Fibroblast of peridontal ligament (primary cell): Measurements from ENCODE around the gene KIAA1328.
A peak's percentile ranks its signal among the peaks of the same experiment; 100 is the strongest.

Source experiments
- DNase-seq: peaks from one replicate; pipeline ENCODE4 v3.0.0-alpha.2; 2010; ENCODE audit errors: extremely low read depth

Gene KIAA1328

DNA sequence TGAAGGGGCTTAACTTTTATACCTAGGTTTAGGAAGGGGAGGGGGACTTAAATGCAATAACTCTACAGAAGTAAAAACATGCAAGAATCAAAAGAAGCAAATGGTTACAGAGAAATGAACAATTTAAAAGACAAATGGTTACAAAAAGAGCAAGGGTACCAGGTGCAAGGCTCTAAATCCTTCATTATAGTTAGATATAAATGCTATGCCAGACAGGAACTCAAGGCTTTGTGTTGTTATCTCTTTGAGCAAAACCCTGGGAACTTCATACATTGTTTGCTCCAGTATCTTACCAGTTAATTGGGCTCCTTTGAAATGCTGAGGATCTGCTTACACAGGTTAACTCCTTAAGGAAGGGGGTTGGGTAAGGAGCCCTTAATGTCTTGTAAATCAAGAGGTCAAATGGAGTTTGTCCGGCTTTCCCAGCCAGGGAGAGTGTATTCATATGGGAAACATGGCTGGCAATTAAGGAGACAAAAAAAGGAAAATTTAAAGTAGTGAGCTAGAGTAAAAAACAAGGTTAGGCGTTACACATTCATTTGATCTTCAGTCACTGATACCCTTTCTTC is 389.2 kb downstream of the KIAA1328 start:
- DNase-seq = no peak

DNA sequence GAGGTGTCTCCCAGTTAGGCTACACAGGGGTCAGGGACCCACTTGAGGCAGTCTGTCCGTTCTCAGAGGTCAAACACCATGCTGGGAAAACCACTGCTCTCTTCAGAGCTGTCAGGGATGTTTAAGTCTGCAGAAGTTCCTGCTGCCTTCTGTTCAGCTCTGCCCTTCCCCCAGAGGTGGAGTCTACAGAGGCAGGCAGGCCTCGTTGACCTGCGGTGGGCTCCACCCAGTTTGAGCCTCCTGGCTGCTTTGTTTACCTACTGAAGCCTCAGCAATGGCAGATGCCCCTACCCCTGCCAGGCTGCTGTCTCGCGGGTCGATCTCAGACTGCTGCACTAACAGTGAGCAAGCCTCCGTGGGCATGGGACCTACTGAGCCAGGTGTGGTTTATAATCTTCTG is 390.3 kb downstream of the KIAA1328 start:
- DNase-seq = no peak

DNA sequence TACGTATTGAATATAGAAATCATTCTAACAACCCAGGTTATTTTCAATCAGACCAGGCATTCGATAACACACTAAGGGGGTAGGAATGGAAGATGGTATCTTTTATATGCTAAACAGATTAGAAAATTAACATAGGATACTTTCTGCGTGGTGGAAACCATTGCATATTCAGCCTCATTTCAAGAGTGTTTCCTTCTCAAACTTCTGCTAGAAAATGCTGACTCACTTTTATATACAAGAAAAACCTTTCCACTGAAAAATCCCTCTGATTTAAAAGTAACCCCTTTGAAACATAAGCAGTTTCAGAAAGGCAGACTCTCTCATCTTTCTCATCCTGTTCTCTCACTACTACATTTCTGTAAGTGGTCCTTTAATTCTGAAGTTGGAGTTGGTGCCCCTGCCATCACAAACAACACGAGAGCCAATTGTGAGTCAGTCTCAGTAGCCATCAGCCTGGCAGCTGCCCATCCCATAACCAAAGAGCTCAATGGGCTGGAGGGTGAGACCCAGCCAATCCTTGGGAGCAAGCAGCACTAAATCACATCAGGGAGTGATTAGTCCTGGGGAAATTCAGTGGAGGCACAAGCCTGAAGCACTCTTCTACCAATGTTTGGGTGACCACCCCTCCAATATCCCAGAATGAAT is 393.5 kb downstream of the KIAA1328 start:
- peak; percentile 55 for DNase-seq

DNA sequence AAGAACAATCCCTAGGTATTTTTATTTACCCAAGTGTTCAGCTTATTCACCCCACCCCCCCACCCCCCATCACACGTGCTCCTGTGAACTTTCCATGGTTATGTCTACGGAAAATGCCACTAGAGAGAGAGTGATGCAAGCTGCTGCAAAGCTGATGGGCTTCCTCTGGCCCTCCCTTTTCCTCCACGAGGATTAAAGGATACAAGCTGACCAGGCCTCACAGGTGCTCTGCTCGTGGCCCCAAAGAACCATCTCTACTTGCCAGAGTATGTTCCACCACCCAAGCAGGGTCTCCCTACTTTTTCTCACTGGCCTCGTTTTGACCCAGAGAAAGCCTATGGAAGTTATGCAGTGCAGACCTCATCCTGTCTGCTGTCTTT is 394.1 kb downstream of the KIAA1328 start:
- DNase-seq = peak; percentile 25

DNA sequence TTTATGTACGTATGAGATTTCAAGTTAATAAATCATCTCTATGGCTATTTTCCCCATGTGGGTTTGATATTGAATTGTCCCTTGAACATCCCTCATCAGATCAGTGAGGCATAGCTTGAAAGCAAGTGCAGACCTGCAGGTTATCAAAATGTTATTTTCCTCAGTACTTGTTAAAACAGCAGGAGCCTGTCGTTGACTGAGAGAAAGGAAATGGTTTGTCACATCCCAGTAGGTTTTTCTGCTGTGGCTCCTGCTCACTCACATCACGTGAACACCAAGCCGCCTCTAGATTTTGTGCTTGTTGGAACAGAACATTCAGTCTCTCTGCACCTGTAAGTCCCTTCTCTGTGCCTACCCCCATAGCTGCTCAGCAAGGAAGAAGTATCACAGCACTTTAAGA is 396.4 kb downstream of the KIAA1328 start:
- no peak for DNase-seq

DNA sequence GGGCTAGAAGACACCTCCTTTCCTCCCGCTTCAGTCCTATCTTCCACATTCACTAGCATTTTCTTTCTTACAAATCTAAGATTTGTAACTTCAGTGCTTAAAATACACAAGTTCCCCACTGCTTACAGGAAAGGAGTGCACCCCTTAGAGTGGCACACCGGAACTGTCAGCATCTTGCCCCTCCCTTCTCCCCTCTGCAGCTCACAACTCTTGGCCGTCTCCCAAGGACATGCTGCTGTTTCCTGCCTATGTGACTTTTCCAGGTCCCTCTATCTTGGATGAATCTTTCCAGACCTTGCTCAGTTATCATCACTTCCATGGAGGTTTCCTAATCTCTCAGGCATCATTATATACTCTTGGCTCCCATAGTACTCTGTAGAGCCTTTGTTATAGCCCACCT is 401.8 kb downstream of the KIAA1328 start:
- no peak for DNase-seq

DNA sequence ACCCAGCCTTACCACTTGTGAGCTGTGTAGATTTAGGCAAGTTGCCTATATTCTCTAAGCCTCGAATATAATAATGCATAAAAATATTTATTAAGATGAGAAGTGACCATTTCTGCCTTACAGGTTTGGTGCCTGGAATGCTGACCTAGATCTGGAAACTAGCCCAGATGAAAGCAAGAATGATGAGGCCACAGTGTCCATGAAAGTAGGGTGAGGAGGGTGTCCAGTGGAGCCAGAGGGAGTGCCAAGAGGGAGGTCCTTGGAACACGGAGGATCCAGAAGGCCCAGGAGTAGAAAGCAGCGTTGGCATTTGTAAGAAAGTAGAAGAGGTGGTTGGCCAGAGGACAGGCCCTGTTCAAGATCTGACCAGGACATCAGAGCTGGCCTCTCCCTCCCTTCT is 402.3 kb downstream of the KIAA1328 start:
- no peak for DNase-seq

DNA sequence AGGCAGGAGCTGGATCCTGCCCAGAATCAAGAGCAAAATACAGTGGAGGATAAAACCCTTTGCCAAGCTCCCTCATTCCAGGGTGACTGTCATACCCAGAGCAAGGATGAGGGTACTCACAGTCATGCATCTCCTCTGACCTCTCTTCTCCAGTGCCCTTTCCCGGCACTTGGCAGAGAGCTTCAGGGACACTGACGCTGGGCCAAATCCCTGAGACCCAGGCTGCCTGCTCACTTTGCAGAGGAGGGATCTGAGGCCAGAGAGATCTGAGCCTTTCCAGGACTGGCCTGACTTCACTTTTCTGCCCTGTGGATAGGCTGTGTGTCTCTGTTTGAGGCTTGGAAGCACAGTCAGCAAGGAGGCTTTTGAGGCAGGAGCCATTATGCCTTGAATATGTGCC is 406.7 kb downstream of the KIAA1328 start:
- DNase-seq = no peak

DNA sequence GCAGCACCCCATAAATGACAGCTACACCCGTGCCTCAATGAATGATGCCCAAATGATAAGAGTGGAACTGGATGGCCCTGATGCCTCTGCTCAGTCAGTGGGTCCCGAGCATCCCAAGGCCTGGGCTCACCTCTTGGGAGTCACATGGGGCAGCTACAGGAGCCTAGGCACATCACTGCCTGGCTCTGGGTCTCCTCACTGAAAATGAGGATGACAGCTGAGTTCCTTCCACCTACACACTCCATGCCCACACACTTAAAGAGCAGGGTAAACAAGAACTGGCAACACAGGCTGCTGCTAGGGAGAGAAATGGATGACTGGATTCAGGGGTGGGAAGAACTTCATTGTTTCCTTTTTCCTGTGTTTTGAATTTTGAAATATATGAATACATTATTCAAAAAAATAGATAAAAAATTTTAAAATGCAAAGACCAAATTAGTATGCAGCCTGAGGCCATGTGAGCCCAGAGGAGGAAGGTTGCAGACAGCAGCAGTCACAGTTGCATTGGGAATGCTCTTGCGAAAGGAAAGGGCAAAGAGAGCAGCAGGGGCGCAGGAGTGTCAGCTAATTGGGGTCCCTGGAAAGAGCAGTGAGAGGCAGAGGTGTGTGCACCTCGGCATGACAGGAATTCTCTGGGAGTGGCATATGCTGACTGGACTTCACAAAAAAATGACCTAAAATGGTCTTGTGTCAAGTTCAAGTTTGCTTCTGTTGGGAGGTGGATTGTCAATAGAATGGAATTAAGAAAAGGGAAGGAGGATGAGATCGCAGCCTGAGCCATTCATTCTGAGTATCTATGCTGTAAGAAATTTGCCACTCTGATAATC is 409.6 kb downstream of the KIAA1328 start:
- no peak for DNase-seq

DNA sequence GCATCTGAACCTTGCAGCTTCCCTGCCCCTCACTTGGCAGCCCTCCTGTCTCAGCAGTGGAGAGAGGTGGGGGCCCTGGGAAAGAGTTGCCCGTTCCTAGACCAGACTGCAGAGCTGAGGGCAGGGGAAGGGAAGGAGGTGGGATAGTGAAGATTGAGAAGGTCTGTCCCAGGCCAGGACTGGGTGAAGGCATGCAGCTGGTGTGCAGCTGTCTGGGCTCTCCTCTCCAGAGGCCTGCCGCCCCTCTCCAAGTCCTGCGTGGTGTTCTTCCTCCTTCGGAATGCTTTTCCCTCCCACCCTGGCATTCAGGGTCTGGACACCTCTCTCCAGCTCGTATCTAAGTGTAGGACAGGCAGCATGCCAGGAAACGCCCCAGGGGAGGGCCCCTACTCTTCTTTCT is 413.2 kb downstream of the KIAA1328 start:
- no peak for DNase-seq

DNA sequence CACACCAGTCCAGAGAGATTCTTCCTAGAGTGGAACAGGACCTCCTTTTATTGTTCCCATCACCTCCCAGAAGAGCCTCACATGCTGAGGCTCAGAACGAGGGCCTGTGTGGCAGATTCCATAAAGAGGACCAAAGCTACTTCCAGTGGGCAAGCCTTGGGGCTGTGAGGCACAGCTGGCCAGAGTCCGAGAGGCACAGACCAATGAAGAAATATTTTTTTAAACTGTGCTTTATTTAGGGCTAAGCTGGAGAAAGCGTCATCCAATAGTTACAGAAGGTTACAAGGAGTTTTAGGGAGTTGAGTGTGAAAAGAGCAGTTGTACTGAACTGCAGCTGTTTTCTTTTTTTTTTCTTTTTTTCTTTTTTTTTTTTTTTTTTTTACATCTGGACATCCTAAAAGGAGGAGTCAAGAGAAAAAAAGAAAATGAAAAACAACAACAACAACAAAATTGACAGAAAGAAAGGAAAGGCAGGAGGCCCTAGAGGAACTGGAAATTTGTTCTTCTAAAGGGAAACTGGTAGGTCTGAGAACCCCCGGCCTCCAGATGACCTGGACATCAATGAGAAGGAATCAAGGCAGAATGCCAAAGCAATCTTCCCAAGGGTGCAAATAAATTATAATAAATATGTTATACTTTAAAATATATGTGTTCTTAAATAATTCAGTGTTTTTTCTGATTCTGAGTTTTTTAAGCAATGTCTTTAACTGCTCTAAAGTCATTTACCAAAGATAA is 414.1 kb downstream of the KIAA1328 start:
- DNase-seq = no peak

DNA sequence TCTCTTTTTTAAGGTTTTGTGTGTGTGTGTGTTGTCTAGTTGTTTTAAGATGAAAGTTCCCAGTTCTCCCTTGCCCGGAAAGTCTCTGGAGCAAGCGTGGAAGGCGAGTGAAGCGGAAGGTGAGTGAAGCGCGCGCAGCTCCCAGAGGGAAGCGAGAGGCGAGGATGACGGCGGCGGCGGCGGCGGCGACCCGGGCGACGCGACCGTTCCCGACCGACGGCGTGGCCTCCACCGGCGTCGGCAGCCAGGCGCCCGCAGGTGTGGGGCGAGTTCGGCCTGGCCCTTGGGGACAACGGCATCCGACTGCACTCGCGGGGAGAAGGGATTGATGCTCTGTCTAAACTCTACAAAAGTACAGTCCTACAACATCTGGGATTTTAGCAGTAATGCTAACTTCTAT is 414.8 kb downstream of the KIAA1328 start:
- no peak for DNase-seq

DNA sequence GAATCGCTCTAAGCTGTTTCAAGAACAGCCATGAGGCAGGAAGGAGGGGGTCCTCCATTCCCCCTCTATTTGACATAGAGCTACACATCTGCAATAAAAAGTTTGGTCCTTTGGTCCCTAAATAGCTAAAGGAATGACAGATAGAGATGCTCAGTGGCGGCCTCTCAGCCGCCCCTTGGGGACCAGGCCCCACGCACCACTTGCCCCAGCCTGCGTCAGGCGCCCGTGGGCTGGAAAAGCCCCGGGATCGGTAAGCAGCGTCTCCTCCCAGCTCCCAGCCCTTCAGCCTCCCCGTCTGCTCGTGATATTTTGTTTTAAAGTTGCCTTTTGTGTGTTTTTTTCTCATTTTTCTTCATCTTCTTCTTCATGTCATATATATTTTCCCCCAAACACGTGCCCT is 415.7 kb downstream of the KIAA1328 start:
- no peak for DNase-seq

DNA sequence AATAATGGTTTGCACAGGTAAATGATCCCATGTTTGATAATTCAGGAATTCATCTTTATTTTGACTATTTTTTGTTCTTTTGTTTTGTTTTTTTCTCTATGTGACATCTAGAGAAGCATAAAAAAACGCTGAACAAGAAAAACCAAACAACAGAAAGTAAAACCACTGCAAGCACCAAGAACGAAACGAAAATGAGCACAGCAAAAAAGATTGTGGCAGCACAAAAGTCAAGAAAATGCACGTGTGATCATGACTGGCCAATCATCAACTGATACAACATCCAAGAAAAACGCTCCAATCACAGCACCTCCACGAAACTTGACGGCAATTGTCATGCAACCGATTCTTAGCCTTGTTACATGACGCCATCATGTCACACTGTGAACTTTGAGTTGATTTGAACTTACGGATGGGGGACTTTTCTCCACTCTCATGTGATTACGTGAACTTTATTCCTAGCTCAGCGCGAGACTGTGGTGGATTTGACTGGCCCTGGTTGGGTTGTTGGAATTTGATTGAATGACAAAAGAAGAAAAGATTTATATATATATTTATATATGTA is 417.9 kb downstream of the KIAA1328 start:
- no peak for DNase-seq

DNA sequence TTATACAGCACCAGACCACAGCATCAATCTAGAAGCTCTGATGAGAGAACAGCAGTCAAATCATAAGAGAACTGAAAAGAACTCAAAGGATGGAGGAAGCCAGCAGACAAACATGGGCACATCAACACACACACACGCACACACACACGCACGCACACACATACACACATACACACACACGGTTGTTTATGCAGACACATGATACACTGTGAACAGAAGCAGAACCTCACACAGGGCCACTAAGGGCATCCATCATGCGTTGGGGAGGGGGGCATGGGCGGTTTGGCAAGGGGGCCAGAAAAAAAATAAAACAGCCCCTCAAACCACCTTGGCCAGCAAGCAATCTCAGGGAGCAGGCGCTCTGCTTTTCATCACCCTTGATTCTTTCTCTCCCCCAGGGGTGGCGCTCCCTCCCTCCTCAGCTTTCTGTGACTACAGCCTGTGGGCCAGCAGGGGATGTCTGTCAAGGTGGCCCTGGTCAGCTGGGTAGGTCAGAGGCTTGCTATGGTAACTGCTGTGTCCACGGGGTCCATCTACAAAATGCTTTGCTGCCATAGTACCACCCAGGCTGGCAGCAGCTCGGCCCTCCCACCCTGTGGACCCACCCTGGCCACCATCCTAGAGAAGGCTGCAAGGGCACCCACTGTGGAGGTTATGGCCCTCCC is 418.7 kb downstream of the KIAA1328 start:
- DNase-seq = no peak

DNA sequence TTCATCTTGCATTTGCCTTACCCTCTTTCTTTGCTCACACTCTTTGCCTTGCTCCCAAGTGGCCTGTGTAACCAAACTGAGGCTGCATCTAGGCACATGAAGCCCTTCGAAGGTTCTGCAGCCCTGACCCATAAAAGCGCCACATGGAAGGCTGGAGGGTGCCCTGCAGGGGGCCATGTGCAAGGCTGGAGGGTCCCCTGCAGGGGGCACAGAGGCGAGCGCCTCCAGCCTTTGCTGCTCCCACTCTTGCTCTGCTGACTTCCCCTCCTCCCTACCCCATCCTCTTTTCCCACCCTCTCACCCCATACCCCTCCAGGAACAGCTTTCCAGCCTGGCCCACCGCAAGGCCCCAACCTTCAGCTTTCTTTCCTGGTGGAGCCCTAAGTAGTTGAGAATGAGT is 419.4 kb downstream of the KIAA1328 start:
- no peak for DNase-seq

DNA sequence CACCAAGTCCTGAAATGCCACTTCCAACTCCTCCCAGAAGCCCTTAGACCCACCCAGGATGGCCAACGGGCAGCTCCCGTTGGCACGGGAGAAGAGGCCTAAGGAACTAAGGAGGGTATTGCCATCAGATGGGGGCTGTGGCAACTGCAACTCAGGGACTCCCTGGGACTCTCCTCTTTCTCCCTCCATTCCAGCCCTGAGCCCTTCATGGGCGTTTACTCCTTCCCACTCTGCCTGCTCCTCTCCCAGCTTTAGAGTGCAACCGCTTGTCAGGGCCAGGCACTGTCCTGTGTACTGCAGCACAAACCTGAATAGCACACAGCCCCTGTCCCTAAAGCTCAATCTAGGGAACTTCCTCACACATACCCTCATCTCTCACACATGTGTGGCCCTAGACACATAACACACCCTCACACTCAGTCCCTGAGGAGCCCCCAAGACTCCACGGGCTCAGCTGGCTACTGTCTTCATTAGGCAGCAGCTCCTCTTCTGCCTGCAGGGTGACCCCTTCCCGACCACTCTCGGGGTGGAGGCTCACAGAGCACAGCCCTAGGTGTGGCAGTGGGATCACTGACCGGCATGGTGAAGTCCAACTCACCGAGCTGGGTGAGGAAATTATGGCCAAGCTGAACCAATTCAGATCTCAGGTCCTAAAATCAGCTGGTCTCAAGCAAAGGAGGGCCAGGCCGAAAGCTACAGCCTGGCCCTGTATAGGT is 420.4 kb downstream of the KIAA1328 start:
- no peak for DNase-seq

DNA sequence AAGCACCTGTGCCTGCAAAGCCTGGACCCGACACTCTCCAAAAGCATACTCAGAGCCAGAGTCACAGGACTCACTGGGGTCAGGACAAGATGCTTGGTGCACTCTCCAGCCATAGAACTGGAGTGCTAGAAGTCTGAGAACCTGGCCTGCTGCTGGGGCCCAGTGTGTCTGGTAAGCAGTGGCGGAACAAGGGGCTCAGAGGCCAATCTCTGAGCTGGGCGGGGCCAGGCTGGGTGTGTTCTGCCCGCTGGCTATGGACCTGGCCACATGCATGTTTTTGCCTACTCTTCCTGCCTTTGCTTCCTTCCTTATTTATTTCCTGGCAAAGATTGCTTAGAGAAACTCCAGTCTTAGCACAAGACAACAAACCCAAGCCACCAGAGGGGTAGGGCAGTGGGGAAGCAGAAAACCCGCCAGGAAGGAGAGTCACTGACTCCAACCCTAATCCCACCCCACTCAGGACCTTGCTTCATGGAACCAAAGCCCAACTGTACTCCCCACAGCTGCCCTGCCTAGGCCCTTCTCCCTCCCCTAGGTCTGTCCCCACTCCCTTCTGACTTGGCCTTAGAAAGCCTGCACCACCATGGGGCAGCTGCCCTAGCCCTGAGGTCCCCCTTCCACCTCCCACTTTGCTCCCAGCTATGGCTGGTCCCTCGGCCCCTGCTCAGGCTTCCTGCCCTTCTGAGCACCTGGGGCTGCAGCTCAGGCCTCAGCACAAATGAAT is 421.1 kb downstream of the KIAA1328 start:
- no peak for DNase-seq

DNA sequence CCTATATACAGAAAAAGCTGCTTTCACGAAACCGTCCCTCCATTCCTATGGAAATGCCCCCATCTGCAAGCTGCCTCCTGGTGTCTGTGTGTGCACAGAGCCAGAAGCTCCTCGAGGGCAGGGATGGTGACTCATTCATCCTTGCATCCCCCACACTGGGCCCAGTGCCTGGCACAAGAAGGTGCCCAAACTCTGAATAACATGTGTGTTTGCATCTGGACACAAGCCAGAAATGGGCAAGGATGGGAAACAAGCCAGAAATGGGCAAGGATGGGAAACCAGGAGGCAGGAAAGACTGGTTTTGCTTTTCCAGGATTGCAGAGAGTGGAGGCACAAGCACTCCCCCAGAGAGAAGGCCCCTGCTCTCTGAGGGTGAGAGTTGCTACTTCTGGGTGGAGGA is 422.8 kb downstream of the KIAA1328 start:
- no peak for DNase-seq

DNA sequence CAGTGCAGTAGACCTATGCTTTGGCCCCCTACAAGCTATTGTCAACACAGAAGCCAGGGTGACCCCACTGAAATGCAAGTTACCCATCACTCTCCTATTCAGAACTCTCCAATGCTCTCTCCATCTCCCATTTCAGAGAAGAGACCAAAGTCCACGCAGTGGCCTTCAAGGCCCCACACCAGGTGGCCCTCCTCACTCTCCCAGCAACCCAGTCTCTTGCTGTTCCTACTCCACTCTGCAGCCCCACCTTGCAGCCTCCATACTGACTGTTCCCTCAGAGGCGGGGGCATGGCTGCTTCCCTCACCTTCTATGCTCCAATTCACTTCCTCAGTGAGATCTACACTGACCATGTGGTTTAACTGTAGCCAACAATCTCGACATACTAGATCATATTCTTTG is 423.4 kb downstream of the KIAA1328 start:
- DNase-seq = no peak
